GM21737 (cell line): ENCODE results near the gene TEAD4.

Experiments used
- ATAC-seq: cut with Tn5 transposase; IDR thresholded peaks from one replicate; pipeline ENCODE4 v1.9.1; 2021; ENCODE audit warnings: mild to moderate bottlenecking, moderate library complexity; ENCODE audit not compliant: unreplicated experiment

The TEAD4 gene

GRCh38 chr12:2960390-2960956 lies 1.3 kb downstream of the TEAD4 start:
- ATAC-seq, result no peak

- no peak for ATAC-seq
Observed at GRCh38 chr12:2960996-2961616, 1.9 kb downstream of the TEAD4 start.

GRCh38 chr12:2961705-2962104 lies 2.5 kb downstream of the TEAD4 start:
- no peak for ATAC-seq

DNA sequence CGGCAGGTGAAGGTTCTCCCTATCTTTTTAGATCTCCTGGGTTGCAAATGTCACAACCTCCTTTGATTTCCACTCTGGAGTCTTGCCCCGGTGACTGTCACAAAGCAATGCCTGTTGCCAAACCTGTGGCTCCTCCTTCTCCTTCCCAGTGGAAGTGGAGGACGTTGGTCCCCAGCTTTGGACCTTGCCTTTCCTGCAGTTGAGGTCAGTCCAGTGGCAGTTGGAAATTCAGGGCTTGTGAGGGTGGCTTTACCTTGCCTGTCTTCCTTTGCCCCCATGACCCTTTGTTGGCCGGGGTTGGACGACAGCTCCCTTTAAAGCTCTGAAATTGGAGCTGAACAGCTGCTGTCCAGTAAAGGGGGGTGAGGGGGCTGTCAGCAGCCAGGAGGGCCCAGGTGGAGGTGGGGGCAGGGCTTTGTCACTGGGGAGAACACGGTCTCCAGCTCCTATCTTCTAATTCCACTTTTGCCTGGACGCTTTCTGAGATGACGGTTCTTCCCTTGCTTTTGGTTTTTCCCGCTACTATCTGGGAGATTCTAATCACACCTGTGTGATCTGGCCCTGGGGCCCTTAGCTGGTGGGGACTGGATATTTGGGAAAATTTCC lies 4.1 kb downstream of the TEAD4 start:
- no peak for ATAC-seq

DNA sequence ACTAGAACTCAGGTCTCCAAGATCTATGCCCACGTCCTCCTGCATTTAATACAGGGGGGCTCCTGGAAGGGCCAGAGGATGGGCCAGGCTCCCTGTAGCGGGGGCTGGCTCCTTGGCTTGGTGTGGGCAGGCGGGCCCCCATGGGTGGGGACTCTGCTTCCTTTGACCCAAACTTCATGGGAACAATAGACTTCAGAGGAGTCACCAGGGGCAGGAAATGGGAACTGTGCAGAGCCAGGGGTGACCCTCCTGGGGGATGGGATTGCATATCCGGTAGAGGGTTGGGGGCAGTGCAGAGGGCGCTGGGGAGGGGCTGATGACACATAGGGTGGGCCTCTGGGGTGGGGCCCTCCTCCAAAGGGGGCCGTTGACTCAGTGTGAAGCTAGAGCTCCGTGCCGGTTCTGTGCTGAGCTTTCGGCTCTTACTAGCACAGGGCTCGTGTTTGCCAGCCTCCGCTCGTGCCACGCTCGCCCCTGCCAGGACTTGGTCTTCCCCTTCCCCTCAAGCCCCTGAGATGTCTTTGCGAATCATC lies 4.6 kb downstream of the TEAD4 start:
- no peak for ATAC-seq

DNA sequence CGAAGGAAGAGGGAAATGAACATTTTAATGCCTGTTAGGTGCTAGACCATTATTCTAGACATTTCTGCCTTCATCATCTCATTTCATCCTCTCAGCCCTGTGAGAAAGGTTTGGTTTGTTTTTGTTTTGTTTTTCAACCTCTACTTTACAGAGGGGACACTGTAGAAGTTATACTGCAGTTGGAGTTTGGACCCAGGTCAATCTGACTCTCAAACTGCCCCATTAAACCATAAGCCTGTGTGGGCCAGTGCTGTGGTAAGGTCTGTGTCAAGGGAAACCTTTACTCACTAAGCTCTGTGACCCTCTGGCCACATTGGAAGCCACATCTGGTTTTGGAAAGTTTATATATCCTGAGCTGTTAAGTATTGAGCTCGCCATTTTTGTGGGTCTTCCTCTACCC lies 8.5 kb downstream of the TEAD4 start:
- no peak for ATAC-seq

DNA sequence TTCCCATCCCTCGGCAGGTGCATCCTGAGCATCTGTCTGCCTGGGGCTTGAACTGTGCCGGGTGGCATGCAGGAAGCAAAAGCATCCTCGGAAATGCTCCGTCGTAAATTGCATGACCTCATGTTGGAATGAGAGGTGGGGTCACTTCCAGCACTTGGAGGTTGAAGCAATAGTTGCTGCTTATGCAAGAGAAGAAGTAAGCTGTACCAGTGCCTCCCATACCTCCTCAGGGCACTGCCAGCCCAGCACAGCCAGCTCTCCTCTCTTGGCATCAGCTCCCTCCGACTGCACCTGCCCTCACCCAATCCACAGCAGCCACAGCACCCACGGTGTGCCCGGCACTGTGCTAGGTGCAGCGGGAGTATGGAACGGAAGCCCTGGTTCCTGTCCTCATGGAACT lies 11.5 kb downstream of the TEAD4 start:
- ATAC-seq, result no peak

- ATAC-seq, result no peak
Observed at GRCh38 chr12:2973566-2973965, 14.4 kb downstream of the TEAD4 start.

- no peak for ATAC-seq
Observed at GRCh38 chr12:2974560-2974971, 15.4 kb downstream of the TEAD4 start.

- no peak for ATAC-seq
Observed at GRCh38 chr12:2976581-2976996, 17.4 kb downstream of the TEAD4 start.

DNA sequence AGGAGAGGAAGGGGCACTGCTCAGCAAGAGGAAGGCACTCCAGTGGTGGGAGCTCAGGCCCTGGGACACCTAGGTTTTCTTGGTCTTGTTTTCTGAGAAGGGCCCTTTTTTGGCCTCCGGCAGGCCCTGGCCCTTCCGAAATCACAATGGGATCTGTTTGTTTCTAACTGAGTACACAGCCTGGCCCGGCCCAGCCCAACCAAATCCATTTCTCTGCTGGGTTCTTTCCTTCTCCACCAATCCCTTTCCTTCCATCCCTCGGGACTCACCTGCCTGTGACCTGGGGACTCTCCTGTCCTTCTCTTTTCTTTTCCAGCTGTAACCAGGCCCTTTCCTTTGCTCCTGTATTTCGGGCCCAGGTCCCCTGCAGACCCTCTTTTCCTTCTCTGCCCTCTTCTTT lies 18.6 kb downstream of the TEAD4 start:
- ATAC-seq, result no peak

DNA sequence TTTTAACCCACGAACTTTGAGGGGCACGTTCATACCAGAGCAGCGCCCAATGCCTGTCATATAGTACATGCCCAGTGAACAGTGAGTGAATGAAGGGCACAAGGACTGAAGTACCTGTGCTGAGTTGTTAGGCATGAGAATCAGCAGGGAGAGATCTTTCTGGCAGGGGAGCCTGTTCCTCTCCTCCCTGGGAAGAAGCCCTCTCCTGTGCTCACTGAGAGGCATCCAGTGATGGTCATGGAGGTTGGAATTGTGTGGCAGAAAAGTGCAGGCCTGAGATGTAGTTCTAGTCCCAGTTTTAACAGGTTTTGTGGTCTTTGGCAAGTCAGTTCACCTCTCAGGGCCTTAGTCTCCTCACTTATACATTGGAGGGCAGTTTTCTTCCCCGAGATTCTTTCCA lies 20.6 kb downstream of the TEAD4 start:
- no peak for ATAC-seq

GRCh38 chr12:2980630-2981029 lies 21.4 kb downstream of the TEAD4 start:
- no peak for ATAC-seq

DNA sequence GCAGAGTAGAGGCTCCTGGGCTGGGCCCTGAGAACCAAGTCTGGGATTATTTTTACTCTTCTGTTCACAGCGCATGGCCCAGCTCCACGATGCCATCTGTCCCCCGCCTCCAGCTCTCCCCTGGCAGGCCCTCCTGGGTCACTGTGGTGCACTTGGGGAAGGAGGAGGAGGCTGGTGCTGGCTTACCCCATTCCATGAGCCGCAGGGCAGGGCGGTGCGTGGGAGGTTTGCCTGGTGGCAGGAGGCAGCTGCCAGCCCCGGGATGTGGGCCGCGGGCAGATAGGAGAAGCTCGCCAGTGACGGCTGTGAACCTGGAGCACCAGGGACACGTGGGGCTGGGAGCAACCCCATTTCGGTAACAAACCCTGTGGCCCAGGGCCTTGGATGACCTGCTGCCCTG lies 23.2 kb downstream of the TEAD4 start:
- ATAC-seq, result no peak

GRCh38 chr12:2984249-2984648 lies 25.1 kb downstream of the TEAD4 start:
- ATAC-seq, result no peak

- ATAC-seq, result no peak
Observed at GRCh38 chr12:2984698-2985097, 25.5 kb downstream of the TEAD4 start.

DNA sequence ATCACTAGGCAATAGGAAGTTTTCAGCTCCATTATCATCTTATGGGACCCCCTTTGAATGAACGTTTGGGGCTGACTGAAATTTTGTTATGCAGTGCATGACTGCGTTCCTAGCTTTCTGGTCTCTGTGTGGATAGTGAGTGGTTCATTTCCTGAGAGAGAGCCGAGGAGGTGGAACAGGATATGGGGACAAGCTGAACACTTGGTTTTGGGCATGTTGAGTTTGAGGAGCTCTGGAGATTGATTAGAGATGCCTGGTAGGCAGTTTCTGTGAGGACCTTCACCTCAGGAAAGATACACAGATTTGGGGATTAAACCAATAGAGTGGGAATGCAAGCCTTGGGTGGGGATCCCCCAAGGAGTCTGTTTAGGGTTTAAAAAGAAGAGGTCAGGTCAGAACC lies 27.7 kb downstream of the TEAD4 start:
- ATAC-seq, result no peak

DNA sequence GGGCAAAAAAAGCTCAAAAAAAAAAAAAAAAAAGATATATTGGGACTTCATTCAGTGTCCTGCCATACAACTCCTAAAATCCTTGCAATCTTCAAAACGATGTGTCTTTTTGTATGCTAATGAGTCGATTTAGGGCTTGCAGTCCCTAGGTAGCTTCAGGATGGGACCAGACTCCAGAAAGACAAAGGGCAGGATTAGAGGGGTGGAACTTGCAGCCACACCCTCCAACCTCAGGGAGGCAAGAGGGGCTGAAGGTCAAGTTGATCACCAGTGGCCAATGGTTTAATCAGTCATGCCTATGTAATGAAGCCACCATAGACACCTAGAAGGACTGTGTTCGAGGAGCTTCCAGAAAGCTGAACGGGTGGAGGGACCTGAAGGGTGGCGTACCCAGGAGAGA lies 29.3 kb downstream of the TEAD4 start:
- no peak for ATAC-seq

- ATAC-seq, result no peak
Observed at GRCh38 chr12:2992724-2993123, 33.5 kb downstream of the TEAD4 start.

DNA sequence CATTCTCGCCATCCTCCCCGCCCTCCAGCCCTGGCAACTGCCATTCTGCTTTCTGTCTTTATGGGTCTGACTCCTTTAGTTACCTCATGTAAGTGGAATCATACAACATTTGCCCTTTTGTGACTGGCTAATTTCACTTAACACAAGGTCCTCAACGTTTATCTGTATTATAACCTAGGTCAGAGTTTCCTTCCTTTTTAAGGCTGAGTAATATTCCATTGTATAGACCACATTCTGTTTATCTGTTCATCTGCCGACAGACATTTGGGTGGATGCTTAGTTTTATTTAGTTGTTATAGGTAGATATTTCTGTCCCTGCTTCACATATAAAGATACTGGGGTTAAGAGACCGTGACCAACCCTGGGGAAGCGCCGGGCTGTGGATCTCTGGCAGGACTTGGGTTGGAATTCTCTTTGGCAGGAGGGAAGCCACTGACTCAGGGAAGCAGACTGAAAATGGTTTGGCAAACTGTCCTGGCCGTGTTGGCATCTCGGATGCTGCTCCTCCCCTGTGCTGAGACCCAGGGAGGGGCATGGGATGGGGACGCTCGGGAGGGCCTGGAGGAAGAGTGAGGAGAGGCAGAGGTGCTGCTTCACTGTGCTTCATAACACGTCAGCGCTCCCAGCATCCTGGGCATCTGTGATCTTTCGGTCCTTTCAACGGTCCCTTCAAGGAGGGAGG lies 38.9 kb downstream of the TEAD4 start:
- no peak for ATAC-seq

DNA sequence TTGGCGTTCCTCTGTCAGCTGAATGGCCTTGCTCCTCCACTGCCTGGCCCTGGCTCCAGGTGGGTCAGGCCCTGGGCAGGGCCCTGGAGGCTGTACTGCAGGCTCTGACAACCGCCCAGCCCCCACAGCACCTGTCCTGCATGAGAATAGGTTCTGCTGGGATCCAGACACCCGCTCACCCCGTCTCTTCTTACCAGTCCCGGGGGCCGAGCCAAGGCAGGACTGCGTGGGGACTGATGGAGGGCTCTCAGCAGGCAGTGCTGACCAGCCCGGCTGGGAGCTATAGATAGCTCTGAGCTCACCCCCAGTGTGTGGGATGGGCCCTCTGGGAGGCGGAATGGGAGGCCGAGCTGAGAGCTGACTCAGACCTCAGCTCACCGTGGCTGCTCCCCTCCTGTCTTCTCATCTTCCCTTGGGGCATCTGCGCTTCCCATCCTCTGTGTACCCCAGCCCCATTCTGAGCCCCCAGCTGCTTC lies 39.6 kb downstream of the TEAD4 start:
- ATAC-seq, result no peak
